Caco-2 (cell line): Measurements from ENCODE around the gene GDPD2. TPM values are rescaled to one million over a fixed set of nuclear protein-coding genes. Genes with fewer than 3 reads are reported as not detected.

Experiments
- BruUV-seq: library from RNA; stranded (reverse); fragments of 400-500 nt; replicated peaks from 2 replicates; lab custom pipeline; 2021; lab: Mats Ljungman, UMichigan
- CTCF ChIA-PET: fragments of 300-600 bp; sonication (Branson Sonifier 250); formaldehyde crosslinking; loops from one replicate; lab custom pipeline; 2022; ENCODE audit warnings: antibody characterized with exemption; lab: Charles Lee
- POLR2A ChIA-PET: fragments of 300-600 bp; sonication (Branson Sonifier 250); formaldehyde crosslinking; loops from one replicate; lab custom pipeline; 2022; ENCODE audit warnings: antibody characterized with exemption; lab: Charles Lee
- DNase-seq, 2 experiments: peaks; one replicate each; pipeline versions ENCODE4 v3.0.0 to v3.0.0-alpha.2; 2020 to 2022
- H3K27me3 ChIP-seq: replicated peaks from 2 replicates; pipeline ENCODE4 v1.6.0; 2011; ENCODE audit warnings: low read length; ENCODE audit not compliant: control insufficient read depth, insufficient read depth
- H3K36me3 ChIP-seq: 2 replicates; pipeline ENCODE4 v1.5.1; 2011; ENCODE audit warnings: low read length; ENCODE audit not compliant: control insufficient read depth, insufficient read depth
- H3K4me1 ChIP-seq: fragments of 250-450 bp; sonication (Bioruptor Pico); 2 replicates; pipeline ENCODE4 v1.5.1; 2020; ENCODE audit warnings: mild to moderate bottlenecking
- H3K4me3 ChIP-seq: 2 replicates; pipeline ENCODE4 v1.5.1; 2011; ENCODE audit warnings: low read depth, mild to moderate bottlenecking, control low read depth, low read length
- H3K9me3 ChIP-seq: fragments of 250-450 bp; sonication (Bioruptor Pico); 2 replicates; pipeline ENCODE4 v1.5.1; 2020; ENCODE audit warnings: mild to moderate bottlenecking, moderate library complexity
- H3K27ac Mint-ChIP-seq: one replicate; pipeline ENCODE4 v1.8.0; 2022; ENCODE audit warnings: mixed read lengths; ENCODE audit not compliant: unreplicated experiment
- H3K27me3 Mint-ChIP-seq: one replicate; pipeline ENCODE4 v1.8.0; 2022; ENCODE audit warnings: mixed read lengths; ENCODE audit not compliant: insufficient read depth, unreplicated experiment
- H3K36me3 Mint-ChIP-seq: one replicate; pipeline ENCODE4 v1.8.0; 2022; ENCODE audit warnings: mild to moderate bottlenecking, mixed read lengths; ENCODE audit not compliant: insufficient read depth, unreplicated experiment
- H3K4me1 Mint-ChIP-seq: one replicate; pipeline ENCODE4 v1.8.0; 2022; ENCODE audit warnings: low read depth, mixed read lengths; ENCODE audit not compliant: unreplicated experiment
- H3K4me3 Mint-ChIP-seq: one replicate; pipeline ENCODE4 v1.8.0; 2022; ENCODE audit warnings: mild to moderate bottlenecking, moderate library complexity, mixed read lengths; ENCODE audit not compliant: unreplicated experiment
- H3K9me3 Mint-ChIP-seq: one replicate; pipeline ENCODE4 v1.8.0; 2022; ENCODE audit warnings: mixed read lengths; ENCODE audit not compliant: unreplicated experiment
- intact Hi-C: fragments of 100-400 bp; cut with micrococcal nuclease; formaldehyde crosslinking; loops from one replicate; pipeline ENCODE4 v1.10.0; 2022; ENCODE audit not compliant: unreplicated experiment
- total RNA-seq: library from RNA; stranded (reverse); gene quantifications from 2 replicates; pipeline ENCODE4 v1.2.3, GENCODE V29; 2022
- TF ChIP-seq, protein P1 (sequence below), 2 experiments: fragments of 200-600 bp in 1 of 2; IDR thresholded peaks; 1 replicate in 1 of 2; 2 replicates in 1 of 2; pipeline versions ENCODE4 v1.5.1 to v1.8.0; 2011 to 2022; ENCODE audit warnings: antibody characterized with exemption in 1 of 2, control low read depth in 1 of 2, inconsistent platforms in 1 of 2, low read depth in 1 of 2, low read length in 1 of 2, mild to moderate bottlenecking in 1 of 2, moderate library complexity in 1 of 2; ENCODE audit not compliant: insufficient read depth in 1 of 2, severe bottlenecking in 1 of 2, unreplicated experiment in 1 of 2

Gene GDPD2
- total RNA-seq, 1 experiment from 2014 or later, result 1.9 TPM

DNA sequence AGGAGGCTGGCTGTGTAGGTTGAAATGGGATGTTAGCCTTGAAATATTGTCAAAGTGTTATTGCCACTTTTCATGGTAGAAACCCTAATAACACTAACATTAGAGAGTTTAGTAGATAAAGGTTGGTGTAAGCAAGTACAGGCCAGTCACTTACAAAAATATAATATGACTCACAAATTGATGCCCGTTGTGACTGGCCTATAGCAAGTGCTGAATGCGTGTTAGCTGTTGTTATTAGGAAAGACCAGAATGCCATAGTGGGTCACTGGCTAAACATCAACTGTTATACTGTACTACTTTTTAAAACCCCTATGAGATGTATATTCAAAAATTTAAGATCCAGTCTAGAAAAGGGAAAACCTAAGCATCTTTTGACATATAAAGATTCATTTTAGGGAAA, 20.4 kb upstream of the GDPD2 start:
- H3K9me3 ChIP-seq, result no peaks in the 10 kb centered on the region
- no peaks in the 10 kb centered on the region for H3K27me3 Mint-ChIP-seq
- H3K4me3 Mint-ChIP-seq, result no peak overlapping the region
- no peak for DNase-seq
- no peaks in the 10 kb centered on the region for H3K9me3 Mint-ChIP-seq
- CTCF ChIA-PET, result no interaction called here
- H3K4me1 ChIP-seq, result no peaks in the 10 kb centered on the region
- TF ChIP-seq, protein P1, sequence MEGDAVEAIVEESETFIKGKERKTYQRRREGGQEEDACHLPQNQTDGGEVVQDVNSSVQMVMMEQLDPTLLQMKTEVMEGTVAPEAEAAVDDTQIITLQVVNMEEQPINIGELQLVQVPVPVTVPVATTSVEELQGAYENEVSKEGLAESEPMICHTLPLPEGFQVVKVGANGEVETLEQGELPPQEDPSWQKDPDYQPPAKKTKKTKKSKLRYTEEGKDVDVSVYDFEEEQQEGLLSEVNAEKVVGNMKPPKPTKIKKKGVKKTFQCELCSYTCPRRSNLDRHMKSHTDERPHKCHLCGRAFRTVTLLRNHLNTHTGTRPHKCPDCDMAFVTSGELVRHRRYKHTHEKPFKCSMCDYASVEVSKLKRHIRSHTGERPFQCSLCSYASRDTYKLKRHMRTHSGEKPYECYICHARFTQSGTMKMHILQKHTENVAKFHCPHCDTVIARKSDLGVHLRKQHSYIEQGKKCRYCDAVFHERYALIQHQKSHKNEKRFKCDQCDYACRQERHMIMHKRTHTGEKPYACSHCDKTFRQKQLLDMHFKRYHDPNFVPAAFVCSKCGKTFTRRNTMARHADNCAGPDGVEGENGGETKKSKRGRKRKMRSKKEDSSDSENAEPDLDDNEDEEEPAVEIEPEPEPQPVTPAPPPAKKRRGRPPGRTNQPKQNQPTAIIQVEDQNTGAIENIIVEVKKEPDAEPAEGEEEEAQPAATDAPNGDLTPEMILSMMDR (IDR thresholded peaks at IDR 0.05; ENCODE audit: insufficient read depth in 1 of 2, low read depth in 1 of 2, low read length in 1 of 2, severe bottlenecking in 1 of 2, unreplicated experiment in 1 of 2), result no peak
- H3K36me3 ChIP-seq, result no peaks in the 10 kb centered on the region
- POLR2A ChIA-PET, result no interaction called here
- intact Hi-C loops, result no loop called here
- H3K4me3 ChIP-seq, result no peak overlapping the region
- H3K27me3 ChIP-seq, result no peaks in the 10 kb centered on the region
- no peak overlapping the region for H3K27ac Mint-ChIP-seq
- peaks cover 3% of the 10 kb centered on the region for H3K36me3 Mint-ChIP-seq
- no TSS peak for BruUV-seq
- no peaks in the 10 kb centered on the region for H3K4me1 Mint-ChIP-seq

DNA sequence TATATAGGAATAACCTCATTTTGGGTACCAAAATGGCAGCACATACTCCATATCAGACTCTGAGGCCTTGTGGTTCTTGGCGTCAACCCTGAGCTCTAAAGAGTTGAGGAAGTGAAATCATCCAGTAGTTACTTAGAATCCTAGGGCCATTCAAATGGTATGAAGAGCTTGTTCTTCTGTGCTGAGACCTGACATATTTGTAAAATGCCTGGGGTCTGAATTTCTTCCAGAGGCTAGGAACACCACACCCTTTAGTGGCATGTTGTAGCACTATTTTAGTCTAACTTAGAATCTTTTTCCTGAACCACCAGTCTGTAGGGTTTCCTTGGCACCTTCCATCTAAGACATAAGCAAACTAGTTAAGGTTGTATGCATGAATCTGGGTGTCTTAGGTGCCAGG, 18.1 kb upstream of the GDPD2 start:
- intact Hi-C loops, result no loop called here
- POLR2A ChIA-PET, result no interaction called here
- Mint-ChIP-seq H3K4me1 (no peaks in the 10 kb centered on the region), H3K9me3 (no peaks in the 10 kb centered on the region), H3K36me3 (peaks cover 16% of the 10 kb centered on the region), H3K27me3 (no peaks in the 10 kb centered on the region), H3K4me3 (no peak overlapping the region), H3K27ac (no peak overlapping the region)
- TF ChIP-seq, protein P1 (IDR thresholded peaks at IDR 0.05; ENCODE audit: insufficient read depth in 1 of 2, low read depth in 1 of 2, low read length in 1 of 2, severe bottlenecking in 1 of 2, unreplicated experiment in 1 of 2), result no peak
- CTCF ChIA-PET, result no interaction called here
- Histone ChIP-seq H3K4me3 (no peak overlapping the region), H3K27me3 (no peaks in the 10 kb centered on the region), H3K4me1 (no peaks in the 10 kb centered on the region), H3K9me3 (no peaks in the 10 kb centered on the region), H3K36me3 (no peaks in the 10 kb centered on the region)
- no TSS peak for BruUV-seq
- no peak for DNase-seq

DNA sequence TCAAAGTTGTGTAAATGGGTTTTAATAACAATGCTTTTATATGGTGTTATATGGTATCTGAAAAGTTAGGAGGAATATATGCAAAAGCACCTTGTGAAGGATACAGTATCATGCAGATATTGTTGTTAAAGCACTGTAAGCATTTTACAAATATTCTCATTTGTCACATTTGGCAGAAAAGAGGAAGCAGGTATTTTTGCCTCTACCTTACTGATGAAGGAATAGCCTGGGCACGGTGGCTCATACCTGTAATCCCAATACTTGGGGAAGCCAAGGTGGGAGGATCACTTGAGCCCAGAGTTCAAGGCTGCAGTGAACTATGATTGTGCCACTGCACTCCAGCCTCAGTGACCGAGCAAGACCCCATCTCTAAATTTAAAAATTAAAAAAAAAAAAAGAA, 12.2 kb upstream of the GDPD2 start:
- H3K4me3 Mint-ChIP-seq, result no peak overlapping the region
- no peak overlapping the region for H3K27ac Mint-ChIP-seq
- ChIA-PET CTCF (no interaction called here), POLR2A (no interaction called here)
- intact Hi-C loops, result no loop called here
- H3K36me3 Mint-ChIP-seq, result peaks cover 16% of the 10 kb centered on the region
- no TSS peak for BruUV-seq
- no peaks in the 10 kb centered on the region for H3K4me1 Mint-ChIP-seq
- no peaks in the 10 kb centered on the region for H3K9me3 ChIP-seq
- no peaks in the 10 kb centered on the region for H3K27me3 Mint-ChIP-seq
- H3K4me1 ChIP-seq, result no peaks in the 10 kb centered on the region
- no peak overlapping the region for H3K4me3 ChIP-seq
- H3K27me3 ChIP-seq, result no peaks in the 10 kb centered on the region
- no peaks in the 10 kb centered on the region for H3K9me3 Mint-ChIP-seq
- TF ChIP-seq, protein P1 (IDR thresholded peaks at IDR 0.05; ENCODE audit: insufficient read depth in 1 of 2, low read depth in 1 of 2, low read length in 1 of 2, severe bottlenecking in 1 of 2, unreplicated experiment in 1 of 2), result no peak
- no peak for DNase-seq
- H3K36me3 ChIP-seq, result no peaks in the 10 kb centered on the region
